Measurements from ENCODE around the gene SLC8A3.

SLC8A3 gene

DNA sequence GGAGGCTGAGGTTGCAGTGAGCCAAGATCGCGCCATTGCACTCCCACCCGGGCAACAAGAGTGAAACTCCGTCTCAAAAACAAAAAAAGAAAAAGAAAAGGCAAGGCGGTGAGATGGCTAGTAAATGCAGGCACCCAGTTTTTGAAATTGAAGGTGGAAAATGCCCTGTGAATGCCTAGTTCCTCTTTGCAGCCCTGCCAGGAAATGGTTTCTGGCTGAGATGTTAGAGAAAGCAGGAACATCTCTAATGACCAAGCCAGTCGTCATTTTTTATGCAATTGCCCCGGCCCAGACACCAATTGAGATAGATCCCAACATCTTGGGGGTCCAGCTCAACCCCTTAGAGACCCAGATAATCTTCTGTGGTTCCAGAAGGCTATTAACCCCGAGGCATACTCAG lies 17.0 kb downstream of the SLC8A3 start:
- DNase-seq: no peak

DNA sequence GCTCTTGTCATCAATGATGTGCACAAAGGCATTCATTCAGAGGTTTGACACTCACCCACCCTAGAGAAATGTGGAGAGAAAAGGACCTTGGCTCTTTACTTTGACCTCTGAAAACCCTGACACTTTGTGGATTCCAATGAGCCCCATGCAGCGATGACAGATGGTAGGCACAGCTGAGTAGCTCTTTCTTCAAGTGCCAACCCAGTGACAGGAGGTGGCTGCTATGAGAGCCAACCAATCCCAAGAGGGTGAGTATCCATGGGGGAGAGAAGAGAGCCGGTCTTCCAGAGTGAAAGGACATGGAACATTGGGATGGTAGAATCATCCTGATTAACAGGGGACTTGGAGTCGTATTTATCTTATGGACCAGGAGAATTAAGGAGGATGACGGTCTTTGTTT lies 17.8 kb downstream of the SLC8A3 start:
- no peak for DNase-seq

DNA sequence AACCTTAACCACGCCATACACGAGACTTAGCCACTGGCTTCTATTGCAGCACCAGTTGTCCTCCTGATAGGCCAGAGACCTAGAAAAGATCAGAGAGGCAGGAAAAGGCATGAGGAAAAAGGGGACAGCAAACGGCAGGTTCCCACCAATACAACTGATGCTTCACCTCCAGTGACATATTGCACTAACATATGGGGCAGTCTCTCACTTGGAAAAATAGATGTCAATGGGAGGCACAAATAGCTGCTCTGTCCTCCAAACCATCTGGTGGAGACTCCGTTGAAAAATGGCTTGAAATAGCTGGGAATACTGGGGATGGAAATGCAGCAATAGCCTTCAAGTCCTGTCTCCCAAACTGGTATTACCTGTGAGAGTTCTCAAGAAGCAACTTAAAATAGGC lies 20.3 kb downstream of the SLC8A3 start:
- no peak for DNase-seq

DNA sequence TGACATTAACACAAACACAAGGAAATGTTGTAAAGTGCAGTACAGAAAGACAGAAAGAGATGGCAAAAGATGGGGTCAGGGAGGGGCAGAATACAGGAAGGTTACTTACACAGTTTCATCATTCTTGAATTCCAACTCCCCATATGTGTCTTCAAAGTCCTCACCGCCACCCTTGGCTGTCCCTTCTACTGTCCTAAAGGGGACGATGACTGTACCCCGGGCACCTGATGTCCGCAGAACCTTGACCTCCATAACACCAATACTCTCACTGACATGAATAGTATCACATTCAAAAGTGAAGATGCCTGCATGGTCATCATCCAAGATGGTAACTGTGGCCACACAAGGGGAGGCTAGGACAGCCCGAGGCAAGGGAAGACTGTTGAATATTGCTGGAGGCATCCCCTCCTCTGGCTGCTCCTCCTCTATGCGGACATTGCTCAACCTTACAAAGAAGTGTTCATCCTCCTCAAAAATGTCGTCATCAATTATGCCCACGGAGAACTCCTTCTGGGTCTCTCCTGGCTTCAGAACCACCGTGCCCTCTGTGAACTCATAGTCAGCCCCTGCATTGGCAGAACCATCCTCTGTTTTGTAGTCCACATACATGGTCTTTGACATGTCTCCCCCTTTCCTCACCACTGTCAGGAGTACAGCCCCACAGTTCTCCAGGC lies 22.1 kb downstream of the SLC8A3 start:
- DNase-seq: no peak

DNA sequence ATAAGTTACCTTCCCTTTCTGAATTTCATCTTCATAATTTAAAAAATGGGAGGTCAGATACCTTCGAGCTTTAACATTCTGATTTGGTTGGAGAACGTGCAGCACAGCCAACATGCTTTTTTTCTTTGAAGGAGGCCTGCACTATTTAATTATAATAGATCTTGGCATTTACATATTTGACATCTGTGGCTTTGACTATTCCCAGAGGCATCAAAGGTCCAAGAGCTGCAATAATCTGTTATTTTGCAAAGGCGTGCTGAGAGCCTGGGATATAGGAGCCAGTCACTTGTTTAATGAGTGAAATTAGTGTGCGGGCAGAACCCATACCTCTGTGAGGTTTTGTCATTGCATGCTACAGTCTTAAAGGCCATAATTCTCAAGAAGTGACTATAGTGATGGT lies 26.4 kb downstream of the SLC8A3 start:
- no peak for DNase-seq

DNA sequence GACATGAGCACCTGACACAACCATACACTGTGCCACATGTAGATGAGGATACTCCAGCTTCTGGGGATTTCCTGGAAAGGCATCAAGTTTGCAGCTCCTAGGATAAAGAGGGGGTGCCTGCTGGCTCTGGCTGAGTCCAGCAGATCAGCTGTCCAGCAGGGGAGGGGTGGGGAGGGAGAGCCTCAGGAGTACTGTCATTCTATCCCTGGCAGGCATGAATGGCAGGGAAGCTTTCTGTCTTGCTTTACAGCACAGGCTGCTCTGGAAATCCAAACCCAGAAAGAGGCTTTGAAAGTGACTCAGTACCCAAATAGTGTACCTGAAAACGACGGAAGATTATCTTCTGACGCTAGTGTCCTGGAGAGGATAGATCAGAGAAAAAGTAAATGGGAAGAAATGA lies 32.2 kb downstream of the SLC8A3 start:
- no peak for DNase-seq

DNA sequence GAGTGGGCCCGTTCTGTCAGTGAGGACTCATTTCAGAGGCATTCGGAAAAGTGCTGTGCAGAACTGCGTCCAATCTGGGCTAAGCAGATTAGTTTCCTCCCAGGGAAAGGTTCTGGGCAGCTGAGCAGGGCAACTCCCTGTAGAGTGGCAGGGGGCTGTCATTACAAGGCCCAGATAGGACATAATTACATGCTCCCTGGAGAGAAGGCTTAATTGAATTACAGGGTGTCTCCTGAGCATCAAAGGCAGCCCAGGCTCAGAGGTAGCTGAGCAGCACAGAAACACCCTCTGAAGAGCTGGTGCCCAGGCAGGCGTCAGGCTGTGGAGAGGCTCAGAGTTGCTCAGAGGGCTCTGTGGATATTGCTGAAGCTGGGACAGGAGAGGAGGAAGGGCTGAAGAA lies 36.0 kb downstream of the SLC8A3 start:
- no peak for DNase-seq

DNA sequence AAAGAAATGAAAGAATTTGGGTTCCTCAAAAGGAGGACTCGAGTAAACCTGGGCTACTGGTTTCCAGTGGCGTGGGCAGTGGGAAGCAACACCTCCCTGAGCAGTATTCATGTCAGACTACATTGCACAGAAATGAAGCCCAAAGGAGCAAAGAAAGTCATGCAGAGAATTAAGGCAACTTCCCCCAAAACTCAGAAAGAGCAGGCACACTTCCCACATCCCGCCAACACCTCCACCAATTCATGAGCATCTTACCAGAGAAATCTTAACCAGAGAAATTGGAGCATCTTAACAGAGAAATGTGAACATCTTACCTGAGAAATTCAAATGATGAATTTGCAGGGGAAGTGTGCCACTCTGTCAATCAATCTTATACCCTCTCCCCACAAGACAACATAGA lies 36.7 kb downstream of the SLC8A3 start:
- no peak for DNase-seq

DNA sequence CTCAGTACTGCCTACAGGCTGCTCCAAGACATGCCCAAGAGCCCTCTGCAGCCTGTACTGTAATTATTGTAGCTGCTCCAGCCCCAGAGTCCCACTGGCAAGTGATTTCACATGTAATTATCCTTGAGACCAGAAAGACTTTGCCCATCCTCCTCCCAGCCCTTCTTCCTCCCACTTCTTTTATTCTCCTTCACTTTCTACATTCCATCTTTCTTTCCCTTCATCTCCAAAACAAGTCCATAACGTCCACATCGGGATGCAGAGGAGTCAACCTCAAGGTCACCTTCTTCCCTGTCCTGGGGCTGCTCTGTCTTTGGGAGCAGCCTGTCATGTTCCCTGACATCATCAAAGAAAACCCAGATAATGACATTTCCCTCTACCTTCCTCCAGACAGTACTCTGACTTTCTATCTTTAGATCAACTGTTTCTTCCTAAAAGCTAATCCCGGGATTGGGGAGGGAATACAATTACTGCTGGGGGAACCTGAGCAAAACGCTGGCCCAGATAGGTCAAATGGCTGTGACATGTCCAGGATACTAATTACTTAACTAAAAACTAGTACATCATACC lies 39.1 kb downstream of the SLC8A3 start:
- DNase-seq: no peak

DNA sequence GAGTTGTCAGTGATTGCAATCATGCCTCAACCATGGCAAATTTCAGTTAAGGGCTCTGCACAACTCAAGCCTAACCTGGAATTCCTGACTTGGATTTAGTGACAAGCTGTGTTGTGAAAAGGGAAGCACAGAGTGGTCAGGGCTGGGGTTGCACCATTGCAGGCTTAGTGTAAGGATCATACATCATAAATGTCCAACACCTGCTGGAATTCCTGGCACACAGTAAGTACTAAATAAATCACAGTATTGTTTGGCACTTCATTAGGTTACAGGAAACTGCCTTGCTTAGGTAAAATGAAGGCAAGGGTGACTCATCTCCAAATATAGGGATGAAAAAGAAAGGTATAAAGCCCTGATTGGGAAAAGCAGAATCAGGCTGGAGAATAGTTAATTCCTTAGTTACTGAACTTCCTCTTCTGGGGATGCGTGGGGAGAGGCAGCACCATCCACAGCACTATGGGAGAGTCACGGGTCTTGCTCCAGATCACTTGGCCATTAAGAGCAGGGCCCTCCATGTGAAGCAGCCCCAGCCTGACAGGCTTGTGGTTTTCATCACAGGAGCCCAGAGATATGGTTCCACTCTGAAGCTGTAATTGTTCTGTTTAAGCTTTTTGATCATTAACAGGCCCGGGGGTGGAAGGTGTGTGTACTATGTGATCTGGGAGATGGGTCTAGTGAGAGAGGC lies 39.7 kb downstream of the SLC8A3 start:
- DNase-seq: no peak

DNA sequence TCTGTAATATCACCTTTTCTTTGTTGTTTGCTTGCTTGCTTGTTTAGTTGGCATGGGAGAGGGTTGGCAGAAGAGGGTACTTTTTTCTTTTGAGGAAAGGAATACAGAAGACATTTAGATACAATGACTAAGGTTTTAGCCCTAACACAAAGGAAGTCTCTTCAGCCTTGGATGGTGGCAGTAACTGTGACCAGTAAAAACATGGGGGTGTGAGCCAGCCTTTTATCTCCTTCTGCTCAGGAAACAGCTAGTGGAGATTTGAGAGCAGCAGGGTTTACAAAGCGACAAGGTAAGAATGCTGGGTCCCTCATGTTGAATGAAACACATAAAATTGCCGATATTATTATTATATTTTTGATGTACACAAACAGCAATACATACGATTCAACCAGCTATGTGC lies 40.4 kb downstream of the SLC8A3 start:
- no peak for DNase-seq

DNA sequence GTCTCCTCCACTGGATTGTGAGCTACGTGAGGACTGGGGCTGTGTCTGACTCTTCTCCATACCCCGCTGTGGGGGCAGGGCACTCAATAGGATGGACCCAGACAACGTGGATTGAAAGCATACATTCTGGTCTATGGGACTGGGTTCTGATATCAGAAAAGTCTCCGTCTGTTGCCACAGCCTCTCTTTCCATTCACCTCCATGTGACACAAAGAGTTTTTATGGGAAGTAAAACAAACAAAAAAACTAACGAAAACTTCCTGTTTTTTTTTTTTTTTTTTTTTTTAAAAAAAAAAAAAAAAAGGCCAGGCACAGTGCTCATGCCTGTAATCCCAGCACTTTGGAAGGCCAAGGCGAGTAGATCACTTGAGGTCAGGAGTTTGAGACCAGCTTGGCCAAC lies 44.7 kb downstream of the SLC8A3 start:
- DNase-seq: no peak

DNA sequence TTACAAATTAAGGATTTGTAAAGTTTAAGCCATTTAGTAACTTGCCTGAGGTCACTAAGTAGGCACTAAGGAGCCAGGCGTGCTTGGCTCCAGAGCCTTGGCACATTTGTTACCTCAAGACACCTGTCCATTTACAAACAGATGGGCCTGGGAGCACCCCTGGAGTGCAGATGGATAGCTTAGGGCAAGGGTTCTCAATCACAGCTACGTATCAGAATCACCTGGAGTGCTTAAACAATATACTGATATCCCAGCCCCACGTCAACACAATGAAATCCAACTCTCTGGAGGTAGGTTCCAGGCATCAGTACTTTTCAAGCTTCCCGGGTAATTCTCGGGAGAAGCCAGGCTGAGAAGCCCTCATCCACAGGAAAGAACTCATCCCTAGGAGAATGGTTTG lies 45.4 kb downstream of the SLC8A3 start:
- DNase-seq: no peak

DNA sequence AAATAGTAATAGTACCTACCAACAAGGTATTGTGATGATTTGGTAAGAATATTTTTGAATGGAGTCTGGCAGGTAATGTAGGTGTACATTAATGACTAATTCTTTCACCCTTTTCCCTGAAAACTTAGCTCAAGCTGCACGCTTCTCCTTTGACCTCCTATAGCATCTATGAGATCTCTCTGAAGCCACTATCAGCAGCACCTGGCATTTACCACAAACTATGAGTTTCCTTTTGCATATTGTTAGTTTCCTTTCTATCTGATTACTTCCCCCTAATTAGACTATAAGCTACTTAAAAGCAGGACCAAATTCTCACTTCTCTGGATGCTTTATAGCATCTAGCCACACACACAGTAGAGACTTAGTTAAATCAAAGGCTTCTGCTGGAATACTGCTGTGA lies 48.1 kb downstream of the SLC8A3 start:
- no peak for DNase-seq

DNA sequence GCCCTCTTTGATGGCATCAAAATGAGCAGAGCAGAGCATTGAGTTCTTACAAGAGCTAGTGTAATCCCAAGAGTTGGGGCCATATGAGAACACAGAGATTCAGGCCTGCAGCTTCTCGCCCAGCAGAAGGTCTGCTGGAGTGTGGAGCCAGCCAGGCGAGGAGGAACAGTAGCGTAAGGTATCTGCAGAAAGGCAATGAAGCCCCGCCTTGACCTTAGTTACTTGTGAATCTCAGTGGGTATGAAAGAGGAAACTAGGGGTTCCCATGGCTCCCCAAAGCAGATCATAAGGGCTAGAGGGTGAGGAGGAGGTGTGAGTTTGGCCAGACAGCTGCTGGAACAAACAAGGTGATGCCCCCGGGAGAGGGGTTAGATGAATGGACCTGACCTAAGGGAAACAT lies 49.4 kb downstream of the SLC8A3 start:
- DNase-seq: no peak

DNA sequence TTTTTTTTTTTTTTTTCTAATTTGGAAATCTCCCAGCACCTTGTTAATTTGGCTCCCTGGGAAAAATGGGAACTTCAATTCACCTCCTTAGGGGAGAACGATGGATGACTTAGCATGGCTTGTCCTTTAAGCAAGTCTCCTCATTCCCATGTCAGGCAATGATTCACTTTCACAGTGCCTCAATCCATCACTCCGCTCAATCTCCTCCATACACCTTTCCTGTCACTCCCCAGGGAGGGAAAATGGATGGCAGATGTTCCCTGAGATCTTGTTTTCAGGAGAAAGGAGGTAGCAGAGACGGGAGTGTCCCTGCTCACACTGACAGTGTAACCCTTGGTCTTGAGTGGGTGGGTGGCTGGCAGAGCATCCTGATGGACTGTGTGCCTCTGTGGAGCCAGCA lies 51.0 kb downstream of the SLC8A3 start:
- DNase-seq: no peak

DNA sequence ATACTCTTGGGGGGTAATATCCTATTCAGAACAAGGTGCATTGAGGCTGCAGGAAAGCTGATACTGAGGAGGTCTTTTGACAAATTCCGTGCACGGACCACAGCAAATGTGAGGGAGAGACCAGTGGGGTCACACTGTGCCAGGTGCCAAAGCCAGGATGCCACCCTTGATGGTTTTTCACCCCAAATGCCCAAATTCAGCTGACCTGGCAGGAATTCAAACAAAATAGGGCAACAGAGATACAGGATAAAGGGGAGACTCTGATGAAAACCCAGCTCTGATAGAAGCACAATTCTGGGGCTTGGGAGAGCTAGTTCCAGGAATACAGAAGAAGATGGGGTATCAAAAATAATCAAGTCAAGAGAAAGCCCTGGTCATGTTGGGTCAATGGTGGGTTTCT lies 55.3 kb downstream of the SLC8A3 start:
- no peak for DNase-seq

DNA sequence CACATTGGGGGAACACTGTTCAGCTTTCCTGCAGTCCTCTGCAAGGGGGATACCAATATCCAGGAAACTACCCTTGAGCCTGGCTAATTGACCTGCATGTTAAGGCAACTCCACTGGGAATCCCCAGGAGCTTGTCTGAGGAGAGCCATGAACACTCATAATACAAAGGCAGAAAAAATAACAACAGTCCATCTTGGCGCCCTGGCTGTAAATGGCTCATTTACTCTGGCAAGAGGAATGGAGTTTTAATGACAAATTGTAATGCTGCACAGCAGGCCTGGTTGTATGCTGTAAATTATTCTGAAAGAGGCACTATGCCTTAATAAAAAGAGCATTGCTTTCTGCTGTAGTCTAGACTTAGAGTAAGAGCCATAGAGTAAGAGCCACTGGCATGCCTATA lies 58.3 kb downstream of the SLC8A3 start:
- DNase-seq: no peak

DNA sequence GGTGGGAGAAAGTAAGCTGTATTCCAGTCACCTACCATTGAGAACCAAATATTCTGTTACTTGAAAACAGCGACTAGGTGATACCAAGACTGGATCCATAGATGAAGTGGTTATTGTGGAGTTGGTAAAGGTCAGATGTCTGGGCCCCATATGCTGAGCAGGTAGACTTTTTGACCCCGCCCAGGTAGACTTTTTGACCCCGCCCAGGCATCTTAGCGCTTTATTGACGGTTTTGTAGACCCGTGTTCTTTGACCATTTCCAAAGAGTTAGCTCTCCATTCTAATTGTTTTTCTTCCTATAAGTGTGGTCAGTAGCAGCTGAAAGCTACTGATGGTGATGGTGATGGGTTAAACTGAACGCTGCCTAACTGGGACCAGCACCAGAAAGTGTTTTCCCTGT lies 61.6 kb downstream of the SLC8A3 start:
- no peak for DNase-seq

DNA sequence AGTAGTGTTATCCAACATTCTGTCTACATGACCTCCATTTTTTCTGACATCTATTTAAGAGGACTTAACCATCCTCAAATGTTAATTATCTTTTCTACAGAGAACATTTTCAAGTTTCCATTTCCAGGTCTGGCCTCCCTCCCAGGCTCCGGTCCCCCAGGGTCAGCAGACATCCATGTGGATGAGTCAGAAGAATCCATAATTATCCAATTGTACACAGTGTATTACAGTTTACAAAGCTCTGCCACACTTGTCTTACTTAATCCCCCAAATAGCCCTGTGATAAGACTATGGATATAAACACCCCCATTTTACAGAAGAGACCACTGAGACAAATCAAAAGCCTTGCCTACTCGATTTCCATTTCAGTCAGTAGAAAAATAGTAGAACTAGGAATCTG lies 65.0 kb downstream of the SLC8A3 start:
- DNase-seq: no peak

DNA sequence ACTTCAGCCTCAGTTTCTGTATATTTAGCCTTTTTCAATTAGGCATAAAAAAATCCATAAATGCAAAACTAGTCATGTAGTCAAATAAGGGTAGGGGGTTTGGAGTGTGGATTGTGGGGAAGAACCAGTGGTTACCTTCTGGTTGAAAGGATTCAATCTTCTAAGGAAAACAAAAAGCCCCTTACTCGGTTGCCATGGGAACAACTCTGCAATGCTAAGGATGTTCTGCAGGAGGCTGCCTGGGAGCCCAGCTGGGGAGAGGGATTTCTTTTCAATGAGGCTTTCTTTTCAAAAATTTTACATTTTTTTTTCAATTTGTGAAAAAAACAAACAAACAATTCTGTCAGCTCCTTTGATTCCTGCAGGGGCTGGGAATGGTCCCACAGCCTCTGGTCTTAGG lies 67.2 kb downstream of the SLC8A3 start:
- no peak for DNase-seq

DNA sequence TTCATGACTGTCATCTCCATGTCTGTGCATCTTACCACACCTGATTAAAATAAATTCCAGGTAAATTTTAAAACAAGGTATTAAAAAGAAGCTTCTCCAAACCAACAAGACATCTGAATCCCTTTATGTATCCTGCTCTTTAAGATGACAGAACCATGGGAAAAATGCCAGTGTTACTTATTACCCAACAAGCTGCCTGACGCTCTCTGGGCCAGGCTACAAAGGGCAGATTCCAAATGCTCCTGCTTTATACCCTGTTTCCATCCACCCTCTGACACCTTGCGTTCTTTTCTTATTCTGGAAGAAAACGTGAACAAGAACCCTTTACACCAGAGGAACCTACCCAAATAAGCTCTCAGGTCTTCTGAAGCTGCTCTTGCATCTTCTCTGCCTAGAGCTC lies 70.7 kb downstream of the SLC8A3 start:
- no peak for DNase-seq

DNA sequence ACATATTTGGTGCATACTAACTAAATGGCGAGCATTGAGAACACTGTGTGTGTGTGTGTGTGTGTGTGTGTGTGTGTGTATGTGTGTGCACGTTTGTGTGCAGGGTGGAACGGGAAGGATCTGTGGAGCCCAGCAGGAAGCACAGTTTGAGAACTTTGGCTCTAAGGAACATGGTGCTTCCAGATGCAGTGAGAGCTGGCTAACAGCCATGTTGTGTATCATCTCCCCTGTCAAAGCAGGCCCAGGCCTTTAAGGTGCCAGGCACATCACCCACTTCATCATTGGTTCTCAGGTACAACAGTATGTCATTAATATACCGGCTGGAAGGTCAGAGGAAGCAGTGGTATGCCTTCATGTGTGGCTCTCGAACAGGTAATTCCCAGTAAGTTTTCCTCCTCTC lies 72.5 kb downstream of the SLC8A3 start:
- no peak for DNase-seq

DNA sequence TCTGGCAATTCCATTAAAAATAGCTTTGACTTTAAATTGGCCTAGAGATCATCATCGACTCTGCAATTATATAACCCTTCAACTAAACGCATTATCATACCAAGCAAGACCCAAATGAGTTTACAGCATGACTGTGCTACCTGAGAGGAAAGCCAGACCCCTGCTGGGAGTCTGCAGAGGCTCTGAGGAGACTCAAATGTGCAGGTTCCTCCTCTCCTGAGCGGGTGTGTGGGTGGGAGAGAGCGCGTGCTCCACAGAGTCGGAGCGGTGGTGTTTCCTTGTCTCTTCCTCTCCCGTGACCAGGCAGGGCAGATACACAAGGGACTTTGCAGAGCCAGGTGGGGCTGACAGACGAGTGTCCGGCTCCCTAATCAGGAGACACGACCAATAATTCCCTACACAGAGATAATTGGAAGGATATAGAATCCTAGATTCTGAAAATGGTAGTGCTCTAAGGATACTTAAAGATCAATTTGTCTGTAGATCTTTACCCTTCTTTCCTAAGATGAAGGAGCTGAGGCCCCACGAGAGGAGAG lies 74.1 kb downstream of the SLC8A3 start:
- no peak for DNase-seq

DNA sequence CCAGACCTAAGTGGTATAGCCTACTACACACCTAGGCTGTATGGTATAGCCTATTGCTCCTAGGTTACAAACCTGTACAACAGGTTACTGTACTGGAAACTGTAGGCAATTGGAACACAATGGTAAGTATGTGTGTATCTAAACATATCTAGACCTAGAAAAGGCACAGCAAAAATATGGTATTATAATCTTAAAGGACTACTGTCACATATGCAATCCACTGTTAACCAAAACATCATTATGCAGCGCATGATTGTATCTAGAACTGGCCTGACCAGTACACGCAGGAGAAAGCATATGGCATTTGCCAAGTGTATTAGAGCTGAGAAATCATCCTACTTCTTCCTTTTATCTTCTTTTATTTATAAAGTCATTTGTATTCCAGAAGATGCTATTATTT lies 75.5 kb downstream of the SLC8A3 start:
- DNase-seq: no peak

Measured in CD4-positive, alpha-beta T cell treated with Interleukin-1 beta for 1 hour (primary cell).